ENCODE data around the gene RNF133. TPM values are rescaled to one million over a fixed set of nuclear protein-coding genes. Genes with fewer than 3 reads are reported as not detected.

RNF133 gene
- total and polyA plus RNA-seq, 10 of the 15 experiments (the other 5 are each of a cell fraction or from before 2014, with no cell fraction given): 0.05 TPM; not detected in 9

DNA sequence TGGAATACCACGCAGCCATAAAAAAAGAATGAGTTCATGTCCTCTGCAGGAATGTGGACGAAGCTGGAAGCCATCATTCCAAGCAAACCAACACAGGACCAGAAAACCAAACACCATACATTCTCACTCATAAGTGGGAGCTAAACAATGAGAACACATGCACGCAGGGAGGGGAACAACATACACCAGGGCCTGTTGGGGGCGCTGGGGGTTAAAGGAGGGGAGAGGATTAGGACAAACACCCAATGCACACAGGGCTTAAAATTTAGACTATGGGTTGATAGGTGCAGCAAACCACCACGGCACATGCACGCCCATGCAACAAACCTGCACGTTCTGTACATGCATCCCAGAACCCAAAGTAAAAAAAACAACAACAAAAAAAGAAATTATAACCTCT is 23.3 kb downstream of the RNF133 start:
- WGBS (ENCODE audit: insufficient coverage, insufficient replicate concordance, low lambda C conversion rate, missing lambda C conversion rate): 30% methylated on average over 7 of the region's 7 CpGs
- Histone ChIP-seq H3K27me3 (replicated peaks in 1 of 2; ENCODE audit: control insufficient read depth in 2 of 2, insufficient read depth in 2 of 2, low read length in 1 of 2) (no peaks in the 10 kb centered on the region), H3K9me3 (replicated peaks; ENCODE audit: control insufficient read depth, insufficient read depth, low read length) (no peaks in the 10 kb centered on the region), H2AFZ (ENCODE audit: control insufficient read depth, low read depth, low read length) (no peak overlapping the region), H3K27ac (ENCODE audit: control insufficient read depth, insufficient read depth) (no peak overlapping the region), H3K4me3 (no peak overlapping the region), H4K20me1 (ENCODE audit: control insufficient read depth, insufficient read depth) (no peaks in the 10 kb centered on the region), H3K4me2 (ENCODE audit: control insufficient read depth, insufficient read depth) (no peak overlapping the region), H3K9ac (ENCODE audit: control insufficient read depth, insufficient read depth, low read length) (no peak overlapping the region), H3K79me2 (ENCODE audit: control insufficient read depth, insufficient read depth, low read length) (no peaks in the 10 kb centered on the region), H3K36me3 (ENCODE audit: control insufficient read depth in 2 of 2, insufficient read depth in 2 of 2, low read length in 1 of 2) (no peaks in the 10 kb centered on the region), H3K4me1 (ENCODE audit: control insufficient read depth, insufficient read depth, low read length) (no peaks in the 10 kb centered on the region)
- no TSS peak for BruUV-seq (replicated peaks)
- ATAC-seq (no peak; the same call in 2 of the 3 replicates), FAIRE-seq (no peak), DNase-seq (ENCODE audit: low read depth, low spot score) (no peak)
- ChIA-PET SMC1A (ENCODE audit: uncharacterized antibody, unreplicated experiment) (interaction anchor here (1.1 kb wide), 1 partner anchor 21 kb away, joined by 4 read pairs; no protein-coding TSS in a partner anchor), CTCF (interaction anchor here (1.1 to 1.3 kb wide), 2 partner anchors 11 to 127 kb away, joined by 3 to 4 read pairs; no protein-coding TSS in a partner anchor), POLR2A (no interaction called here), RAD21 (ENCODE audit: unreplicated experiment) (interaction anchor here (0.9 kb wide), 1 partner anchor 62 kb away, joined by 3 read pairs; no protein-coding TSS in a partner anchor)
- in situ Hi-C loops (cut with MboI) (no loop called here), intact Hi-C loops (cut with micrococcal nuclease; ENCODE audit: unreplicated experiment) (no loop called here)
- TF ChIP-seq SPI1 (IDR thresholded peaks at IDR 0.05; ENCODE audit: borderline replicate concordance, insufficient read depth, low read depth, low read length) (no peak), BRCA1 (IDR thresholded peaks at IDR 0.05; ENCODE audit: low read depth, low read length) (no peak), CREB1 (IDR thresholded peaks at IDR 0.05; ENCODE audit: low read depth) (no peak), BACH1 (IDR thresholded peaks at IDR 0.05; ENCODE audit: borderline replicate concordance) (no peak), BMI1 (IDR thresholded peaks at IDR 0.05; ENCODE audit: borderline replicate concordance) (no peak), PAX8 (IDR thresholded peaks at IDR 0.05) (no peak), SREBF1 (IDR thresholded peaks at IDR 0.05; ENCODE audit: low read length) (no peak), SREBF2 (IDR thresholded peaks at IDR 0.05; ENCODE audit: low read length) (no peak), MEF2A (IDR thresholded peaks at IDR 0.05; ENCODE audit: insufficient read depth, low read depth, low read length) (no peak), SMARCA5 (IDR thresholded peaks at IDR 0.05) (no peak), MXI1 (IDR thresholded peaks at IDR 0.05; ENCODE audit: low read depth, low read length) (no peak), TARDBP (IDR thresholded peaks at IDR 0.05; ENCODE audit: borderline replicate concordance) (no peak), ESRRA (IDR thresholded peaks at IDR 0.05; ENCODE audit: low read length) (no peak), EED (IDR thresholded peaks at IDR 0.05; ENCODE audit: low read depth) (no peak), SRF (IDR thresholded peaks at IDR 0.05; ENCODE audit: low read depth in 2 of 2, low read length in 2 of 2) (no peak), FOXK2 (IDR thresholded peaks at IDR 0.05) (no peak)
- TF ChIP-seq, protein P1, sequence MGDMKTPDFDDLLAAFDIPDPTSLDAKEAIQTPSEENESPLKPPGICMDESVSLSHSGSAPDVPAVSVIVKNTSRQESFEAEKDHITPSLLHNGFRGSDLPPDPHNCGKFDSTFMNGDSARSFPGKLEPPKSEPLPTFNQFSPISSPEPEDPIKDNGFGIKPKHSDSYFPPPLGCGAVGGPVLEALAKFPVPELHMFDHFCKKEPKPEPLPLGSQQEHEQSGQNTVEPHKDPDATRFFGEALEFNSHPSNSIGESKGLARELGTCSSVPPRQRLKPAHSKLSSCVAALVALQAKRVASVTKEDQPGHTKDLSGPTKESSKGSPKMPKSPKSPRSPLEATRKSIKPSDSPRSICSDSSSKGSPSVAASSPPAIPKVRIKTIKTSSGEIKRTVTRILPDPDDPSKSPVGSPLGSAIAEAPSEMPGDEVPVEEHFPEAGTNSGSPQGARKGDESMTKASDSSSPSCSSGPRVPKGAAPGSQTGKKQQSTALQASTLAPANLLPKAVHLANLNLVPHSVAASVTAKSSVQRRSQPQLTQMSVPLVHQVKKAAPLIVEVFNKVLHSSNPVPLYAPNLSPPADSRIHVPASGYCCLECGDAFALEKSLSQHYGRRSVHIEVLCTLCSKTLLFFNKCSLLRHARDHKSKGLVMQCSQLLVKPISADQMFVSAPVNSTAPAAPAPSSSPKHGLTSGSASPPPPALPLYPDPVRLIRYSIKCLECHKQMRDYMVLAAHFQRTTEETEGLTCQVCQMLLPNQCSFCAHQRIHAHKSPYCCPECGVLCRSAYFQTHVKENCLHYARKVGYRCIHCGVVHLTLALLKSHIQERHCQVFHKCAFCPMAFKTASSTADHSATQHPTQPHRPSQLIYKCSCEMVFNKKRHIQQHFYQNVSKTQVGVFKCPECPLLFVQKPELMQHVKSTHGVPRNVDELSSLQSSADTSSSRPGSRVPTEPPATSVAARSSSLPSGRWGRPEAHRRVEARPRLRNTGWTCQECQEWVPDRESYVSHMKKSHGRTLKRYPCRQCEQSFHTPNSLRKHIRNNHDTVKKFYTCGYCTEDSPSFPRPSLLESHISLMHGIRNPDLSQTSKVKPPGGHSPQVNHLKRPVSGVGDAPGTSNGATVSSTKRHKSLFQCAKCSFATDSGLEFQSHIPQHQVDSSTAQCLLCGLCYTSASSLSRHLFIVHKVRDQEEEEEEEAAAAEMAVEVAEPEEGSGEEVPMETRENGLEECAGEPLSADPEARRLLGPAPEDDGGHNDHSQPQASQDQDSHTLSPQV (IDR thresholded peaks at IDR 0.05): no peak
- TF ChIP-seq, protein P2, sequence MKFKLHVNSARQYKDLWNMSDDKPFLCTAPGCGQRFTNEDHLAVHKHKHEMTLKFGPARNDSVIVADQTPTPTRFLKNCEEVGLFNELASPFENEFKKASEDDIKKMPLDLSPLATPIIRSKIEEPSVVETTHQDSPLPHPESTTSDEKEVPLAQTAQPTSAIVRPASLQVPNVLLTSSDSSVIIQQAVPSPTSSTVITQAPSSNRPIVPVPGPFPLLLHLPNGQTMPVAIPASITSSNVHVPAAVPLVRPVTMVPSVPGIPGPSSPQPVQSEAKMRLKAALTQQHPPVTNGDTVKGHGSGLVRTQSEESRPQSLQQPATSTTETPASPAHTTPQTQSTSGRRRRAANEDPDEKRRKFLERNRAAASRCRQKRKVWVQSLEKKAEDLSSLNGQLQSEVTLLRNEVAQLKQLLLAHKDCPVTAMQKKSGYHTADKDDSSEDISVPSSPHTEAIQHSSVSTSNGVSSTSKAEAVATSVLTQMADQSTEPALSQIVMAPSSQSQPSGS (IDR thresholded peaks at IDR 0.05; ENCODE audit: low read length): no peak
